Measurements from ENCODE around the gene STMN3. TPM values are rescaled to one million over a fixed set of nuclear protein-coding genes. Genes with fewer than 3 reads are reported as not detected.
A peak's percentile ranks its signal among the peaks of the same experiment; 100 is the strongest.

Gene STMN3
- polyA plus RNA-seq, 1 experiment = 12.7 TPM

- TF ChIP-seq CTCF (IDR thresholded peaks at IDR 0.05; ENCODE audit: insufficient read depth, low read depth, low read length) = no peak
- DNase-seq (ENCODE audit: low read depth) = no peak
Measured at GRCh38 chr20:63694584-63695423, 41.6 kb upstream of the STMN3 start.

GRCh38 chr20:63693733-63694583, 40.7 kb upstream of the STMN3 start:
- Histone ChIP-seq H3K36me3 (ENCODE audit: control insufficient read depth, insufficient read depth, low read length) (peaks cover 15% of the 10 kb centered on the region), H3K27me3 (ENCODE audit: control insufficient read depth, insufficient read depth, low read length) (no peaks in the 10 kb centered on the region), H3K4me3 (ENCODE audit: low read depth, low read length) (no peak overlapping the region)
- no peak for DNase-seq (ENCODE audit: low read depth)
- no peak for TF ChIP-seq CTCF (IDR thresholded peaks at IDR 0.05; ENCODE audit: insufficient read depth, low read depth, low read length)
- ChIA-PET POLR2A (no interaction called here), CTCF (no interaction called here)

More at GRCh38 chr20:63694584-63695423, 41.6 kb upstream of the STMN3 start:
- POLR2A ChIA-PET = no interaction called here
- H3K4me3 ChIP-seq (ENCODE audit: low read depth, low read length) = no peak overlapping the region
- H3K27me3 ChIP-seq (ENCODE audit: control insufficient read depth, insufficient read depth, low read length) = no peaks in the 10 kb centered on the region
- H3K36me3 ChIP-seq (ENCODE audit: control insufficient read depth, insufficient read depth, low read length) = peaks cover 15% of the 10 kb centered on the region
- CTCF ChIA-PET = no interaction called here

GRCh38 chr20:63693083-63693732, 40.0 kb upstream of the STMN3 start:
- CTCF ChIA-PET = no interaction called here
- peaks cover 14% of the 10 kb centered on the region for H3K36me3 ChIP-seq (ENCODE audit: control insufficient read depth, insufficient read depth, low read length)

GRCh38 chr20:63692436-63693082, 39.3 kb upstream of the STMN3 start:
- no peaks in the 10 kb centered on the region for H3K27me3 ChIP-seq (ENCODE audit: control insufficient read depth, insufficient read depth, low read length)
- DNase-seq (ENCODE audit: low read depth) = no peak
- ChIA-PET POLR2A (no interaction called here), CTCF (no interaction called here)
- peaks cover 10% of the 10 kb centered on the region for H3K36me3 ChIP-seq (ENCODE audit: control insufficient read depth, insufficient read depth, low read length)
- peak; percentile 40; the same call in 1 of the 2 replicates for TF ChIP-seq CTCF (IDR thresholded peaks at IDR 0.05; ENCODE audit: insufficient read depth, low read depth, low read length)
- no peak overlapping the region for H3K4me3 ChIP-seq (ENCODE audit: low read depth, low read length)

More at GRCh38 chr20:63693083-63693732, 40.0 kb upstream of the STMN3 start:
- TF ChIP-seq CTCF (IDR thresholded peaks at IDR 0.05; ENCODE audit: insufficient read depth, low read depth, low read length) = no peak
- H3K4me3 ChIP-seq (ENCODE audit: low read depth, low read length) = no peak overlapping the region
- no peak for DNase-seq (ENCODE audit: low read depth)
- POLR2A ChIA-PET = no interaction called here
- H3K27me3 ChIP-seq (ENCODE audit: control insufficient read depth, insufficient read depth, low read length) = no peaks in the 10 kb centered on the region
